GM12892 (cell line): Measurements from ENCODE around the gene CTNND2.

Source experiments
- POLR2A ChIP-seq: IDR thresholded peaks from 2 replicates; pipeline ENCODE4 v1.6.1; 2011; ENCODE audit warnings: low read depth, low read length, control low read depth
- POLR2AphosphoS5 ChIP-seq: IDR thresholded peaks from 2 replicates; pipeline ENCODE4 v1.6.1; 2011; ENCODE audit warnings: low read depth, low read length, control low read depth

DNA sequence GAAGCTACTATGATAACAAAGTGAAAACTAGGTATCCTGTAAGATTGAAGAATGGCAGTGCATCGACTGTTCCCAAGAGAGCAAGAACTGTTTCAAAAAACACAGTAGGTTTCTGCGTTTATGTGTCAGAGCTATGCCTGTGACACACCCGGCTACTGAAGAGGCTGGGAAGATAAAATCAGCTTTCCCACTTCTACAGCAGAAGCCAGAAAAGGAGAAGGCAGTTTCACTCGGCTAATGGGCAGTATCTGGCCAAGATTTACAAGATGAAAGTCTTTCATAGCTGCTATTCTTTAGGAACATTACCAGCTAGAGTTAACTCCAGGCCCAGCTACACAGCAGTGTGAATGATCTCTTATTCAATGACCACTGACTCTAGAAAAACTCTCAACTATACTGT, 195.2 kb downstream of the CTNND2 start:
- TF ChIP-seq POLR2AphosphoS5: no peak
- no peak for TF ChIP-seq POLR2A
